ENCODE data around the gene RNU1-3.
"Not testable (repeated sequence)": the region's sequence is repeated elsewhere in the genome, so short reads cannot be mapped to it uniquely, and the experiment has no call there.

DNA sequence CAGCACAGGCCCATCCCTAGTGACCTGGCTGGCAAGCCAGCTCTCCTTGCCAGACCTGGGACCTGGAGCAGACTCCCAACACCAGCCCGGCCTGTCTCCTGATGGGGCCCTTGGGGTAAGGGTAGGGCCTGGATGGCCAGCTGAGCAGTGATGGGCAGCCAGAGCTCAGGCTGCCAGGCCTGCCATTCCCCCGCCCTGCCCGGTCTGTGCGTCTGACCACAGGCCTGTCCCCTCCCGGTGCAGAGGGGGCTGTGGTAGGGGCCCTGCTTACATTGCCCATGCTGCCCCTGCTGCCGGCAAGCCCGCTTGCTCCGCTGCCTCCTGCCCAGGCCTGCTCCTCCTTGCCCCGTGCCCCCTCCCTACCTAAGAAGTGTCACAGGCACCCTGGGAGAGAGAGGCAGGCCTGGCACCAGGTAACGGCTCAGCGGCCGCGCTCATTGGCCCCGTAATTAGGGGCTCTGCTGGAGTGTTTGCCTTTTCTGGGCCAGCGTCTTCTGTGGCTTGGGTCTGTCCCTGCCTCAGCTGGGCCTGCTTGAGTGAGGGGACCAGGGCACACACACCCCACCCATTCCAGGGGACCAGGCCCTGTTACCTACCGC, 37.9 kb upstream of the RNU1-3 start:
- TF ChIP-seq, protein P1, sequence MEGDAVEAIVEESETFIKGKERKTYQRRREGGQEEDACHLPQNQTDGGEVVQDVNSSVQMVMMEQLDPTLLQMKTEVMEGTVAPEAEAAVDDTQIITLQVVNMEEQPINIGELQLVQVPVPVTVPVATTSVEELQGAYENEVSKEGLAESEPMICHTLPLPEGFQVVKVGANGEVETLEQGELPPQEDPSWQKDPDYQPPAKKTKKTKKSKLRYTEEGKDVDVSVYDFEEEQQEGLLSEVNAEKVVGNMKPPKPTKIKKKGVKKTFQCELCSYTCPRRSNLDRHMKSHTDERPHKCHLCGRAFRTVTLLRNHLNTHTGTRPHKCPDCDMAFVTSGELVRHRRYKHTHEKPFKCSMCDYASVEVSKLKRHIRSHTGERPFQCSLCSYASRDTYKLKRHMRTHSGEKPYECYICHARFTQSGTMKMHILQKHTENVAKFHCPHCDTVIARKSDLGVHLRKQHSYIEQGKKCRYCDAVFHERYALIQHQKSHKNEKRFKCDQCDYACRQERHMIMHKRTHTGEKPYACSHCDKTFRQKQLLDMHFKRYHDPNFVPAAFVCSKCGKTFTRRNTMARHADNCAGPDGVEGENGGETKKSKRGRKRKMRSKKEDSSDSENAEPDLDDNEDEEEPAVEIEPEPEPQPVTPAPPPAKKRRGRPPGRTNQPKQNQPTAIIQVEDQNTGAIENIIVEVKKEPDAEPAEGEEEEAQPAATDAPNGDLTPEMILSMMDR (IDR thresholded peaks at IDR 0.05), result not testable (repeated sequence)
- TF ChIP-seq POLR2A (IDR thresholded peaks at IDR 0.05), result not testable (repeated sequence)

Data from uterus (tissue), 2 donors.